Transverse colon (tissue), 3 donors: ENCODE measurements around the gene TMPRSS11E.
"Not testable (repeated sequence)": the region's sequence is repeated elsewhere in the genome, so short reads cannot be mapped to it uniquely, and the experiment has no call there.

Experiments used
- POLR2A ChIP-seq: fragments of 450-650 bp; IDR thresholded peaks from one replicate; pipeline ENCODE4 v1.6.1; 2016; ENCODE audit warnings: antibody characterized with exemption, mild to moderate bottlenecking, moderate library complexity
- TF ChIP-seq, protein P1 (sequence below), 5 experiments: fragments of 200-600 bp in 3 of 5; fragments of 450-650 bp in 2 of 5; sonication (generic) in 3 of 5; IDR thresholded peaks; 1 replicate in 2 of 5; 2 replicates in 3 of 5; pipeline ENCODE4 v1.5.1; 2016 to 2017; ENCODE audit warnings: antibody characterized with exemption in 5 of 5, inconsistent platforms in 3 of 5, mild to moderate bottlenecking in 2 of 5, moderate library complexity in 1 of 5

DNA sequence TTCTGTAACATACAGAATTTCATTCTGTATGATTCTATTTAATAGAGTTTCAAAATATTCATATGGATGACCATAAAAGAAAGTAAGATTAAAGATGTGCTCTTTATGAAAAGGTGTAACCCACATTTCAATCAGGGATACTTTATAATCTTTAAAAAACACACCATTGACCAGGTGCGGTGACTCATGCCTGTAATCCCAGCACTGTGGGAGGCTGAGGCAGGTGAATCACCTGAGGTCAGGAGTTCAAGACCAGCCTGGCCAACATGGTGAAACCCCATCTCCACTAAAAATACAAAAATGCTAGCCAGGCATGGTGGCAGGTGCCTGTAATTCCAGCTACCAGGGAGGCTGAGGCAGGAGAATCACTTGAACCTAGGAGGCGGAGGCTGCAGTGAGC lies 35.2 kb upstream of the TMPRSS11E start:
- not testable (repeated sequence) for TF ChIP-seq POLR2A
- TF ChIP-seq, protein P1, sequence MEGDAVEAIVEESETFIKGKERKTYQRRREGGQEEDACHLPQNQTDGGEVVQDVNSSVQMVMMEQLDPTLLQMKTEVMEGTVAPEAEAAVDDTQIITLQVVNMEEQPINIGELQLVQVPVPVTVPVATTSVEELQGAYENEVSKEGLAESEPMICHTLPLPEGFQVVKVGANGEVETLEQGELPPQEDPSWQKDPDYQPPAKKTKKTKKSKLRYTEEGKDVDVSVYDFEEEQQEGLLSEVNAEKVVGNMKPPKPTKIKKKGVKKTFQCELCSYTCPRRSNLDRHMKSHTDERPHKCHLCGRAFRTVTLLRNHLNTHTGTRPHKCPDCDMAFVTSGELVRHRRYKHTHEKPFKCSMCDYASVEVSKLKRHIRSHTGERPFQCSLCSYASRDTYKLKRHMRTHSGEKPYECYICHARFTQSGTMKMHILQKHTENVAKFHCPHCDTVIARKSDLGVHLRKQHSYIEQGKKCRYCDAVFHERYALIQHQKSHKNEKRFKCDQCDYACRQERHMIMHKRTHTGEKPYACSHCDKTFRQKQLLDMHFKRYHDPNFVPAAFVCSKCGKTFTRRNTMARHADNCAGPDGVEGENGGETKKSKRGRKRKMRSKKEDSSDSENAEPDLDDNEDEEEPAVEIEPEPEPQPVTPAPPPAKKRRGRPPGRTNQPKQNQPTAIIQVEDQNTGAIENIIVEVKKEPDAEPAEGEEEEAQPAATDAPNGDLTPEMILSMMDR (IDR thresholded peaks at IDR 0.05): not testable (repeated sequence)
